Stimulated activated CD4-positive, alpha-beta T cell treated with anti-CD3 and anti-CD28 coated beads, Interleukin-15, amount 100 ng/mL, for 1 hour (primary cell): ENCODE results near the gene SNTG2.

Experiments used
- DNase-seq, 2 donors: peaks; one replicate each; pipeline ENCODE4 v3.0.0-alpha.2; 2020; ENCODE audit warnings: low read depth in 1 of 2, low spot score in 1 of 2

Gene SNTG2

DNA sequence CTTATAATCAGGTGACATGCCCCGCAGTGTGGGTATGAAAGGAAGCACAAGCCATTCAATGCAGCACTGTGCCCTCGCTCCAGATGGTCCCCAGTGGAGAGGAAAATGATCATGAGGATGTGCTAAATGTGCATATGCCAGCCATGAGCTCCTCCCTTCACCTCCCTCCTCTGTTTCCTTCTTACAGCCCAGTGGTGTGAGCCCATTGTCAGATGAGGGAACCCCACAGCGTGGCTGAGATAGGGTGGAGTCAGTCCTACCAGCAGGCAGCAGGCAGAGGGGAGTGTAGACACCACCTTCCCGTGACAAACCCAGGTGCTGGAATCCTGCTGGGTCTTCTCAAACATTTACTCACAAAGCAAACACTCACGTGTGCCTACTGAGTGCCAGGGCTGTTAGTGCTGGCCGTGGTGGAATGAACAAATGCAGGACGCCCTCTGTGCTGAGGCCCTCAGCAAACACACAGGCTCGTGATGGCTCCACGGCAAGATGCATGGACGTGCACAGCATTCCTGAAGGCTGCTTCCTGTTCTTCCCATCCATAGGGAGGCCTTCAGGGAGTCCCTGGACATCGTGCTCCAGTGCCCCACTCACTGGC, 280.9 kb downstream of the SNTG2 start:
- no peak for DNase-seq

DNA sequence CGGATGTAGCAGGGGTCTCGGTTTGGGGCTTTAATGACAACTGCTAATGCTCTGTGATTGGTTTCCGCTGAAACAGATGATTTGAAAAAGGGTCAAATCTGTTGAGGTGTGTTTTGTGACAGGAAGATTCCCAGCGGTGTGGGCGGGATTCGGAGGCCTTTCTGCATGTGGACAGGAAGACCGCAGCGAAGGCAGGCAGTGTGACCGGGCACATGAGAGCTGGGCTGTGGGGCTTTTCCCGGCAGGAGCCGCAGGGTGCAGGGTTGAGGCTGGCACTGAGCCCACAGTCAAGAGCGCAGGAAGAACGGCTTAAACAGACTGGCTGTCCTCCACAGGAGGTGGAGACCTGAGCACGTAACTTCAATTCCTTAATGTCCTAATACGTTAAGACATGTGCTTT, 282.6 kb downstream of the SNTG2 start:
- DNase-seq: no peak

DNA sequence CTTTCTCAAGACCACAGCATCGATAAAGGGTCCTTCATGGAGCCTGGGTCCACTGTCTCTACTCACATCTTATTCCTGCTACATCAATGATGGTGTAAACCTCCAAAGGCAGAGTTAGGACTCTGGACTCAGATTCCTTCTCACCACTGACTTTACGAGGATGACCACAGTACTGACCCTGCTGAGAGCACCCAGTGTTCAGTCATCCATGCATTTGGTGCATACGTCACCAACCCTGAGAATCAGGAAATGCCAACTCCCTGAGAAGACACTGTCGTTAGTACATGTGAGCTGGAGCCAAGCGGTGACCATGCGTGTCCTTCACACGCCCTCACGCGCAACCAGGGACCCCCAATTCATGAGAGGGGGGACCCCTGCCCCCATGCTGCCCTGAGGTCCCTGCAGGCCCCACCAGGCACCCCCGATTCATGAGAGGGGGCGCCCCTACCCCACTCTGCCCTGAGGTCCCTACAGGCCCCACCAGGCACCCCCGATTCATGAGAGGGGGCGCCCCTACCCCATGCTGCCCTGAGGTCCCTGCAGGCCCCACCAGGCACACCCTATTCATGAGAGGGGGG, 284.2 kb downstream of the SNTG2 start:
- no peak for DNase-seq

DNA sequence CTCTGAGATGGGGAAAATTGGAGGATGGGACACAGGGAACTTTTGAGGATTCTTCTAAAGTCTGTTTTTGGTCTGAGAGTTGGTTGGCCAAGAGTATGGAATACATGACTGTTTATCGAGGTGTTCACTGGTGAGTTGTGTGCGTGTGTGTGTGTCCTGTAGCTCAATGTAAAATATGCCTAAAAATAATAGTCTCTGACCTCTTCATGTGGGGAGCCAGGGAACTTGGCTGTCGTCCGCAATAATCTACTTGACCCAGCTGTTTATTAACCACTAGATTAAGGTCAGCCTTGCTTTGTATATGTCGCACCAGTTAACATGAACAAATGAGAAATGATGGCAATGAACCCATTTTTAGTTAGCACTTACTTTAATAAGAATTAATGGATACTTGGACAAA, 285.2 kb downstream of the SNTG2 start:
- DNase-seq: no peak

DNA sequence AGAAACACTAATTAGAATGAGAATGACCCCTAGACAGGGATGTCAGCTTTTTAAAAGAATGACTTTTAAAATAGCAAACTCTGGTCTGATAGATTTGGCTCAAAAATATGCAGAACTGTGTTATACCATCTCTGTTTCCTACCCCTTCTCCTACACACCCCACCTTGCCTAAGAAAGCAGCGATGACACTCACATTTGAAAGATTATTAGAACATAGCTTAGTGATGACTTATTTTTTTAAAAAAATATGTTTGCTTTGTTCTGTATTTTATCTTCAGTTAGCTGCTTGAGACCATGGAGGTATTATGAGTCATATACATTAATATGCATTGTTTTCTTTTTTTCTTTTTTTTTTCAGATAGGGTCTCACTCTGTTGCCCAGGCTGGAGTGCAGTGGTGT, 286.0 kb downstream of the SNTG2 start:
- DNase-seq: no peak

DNA sequence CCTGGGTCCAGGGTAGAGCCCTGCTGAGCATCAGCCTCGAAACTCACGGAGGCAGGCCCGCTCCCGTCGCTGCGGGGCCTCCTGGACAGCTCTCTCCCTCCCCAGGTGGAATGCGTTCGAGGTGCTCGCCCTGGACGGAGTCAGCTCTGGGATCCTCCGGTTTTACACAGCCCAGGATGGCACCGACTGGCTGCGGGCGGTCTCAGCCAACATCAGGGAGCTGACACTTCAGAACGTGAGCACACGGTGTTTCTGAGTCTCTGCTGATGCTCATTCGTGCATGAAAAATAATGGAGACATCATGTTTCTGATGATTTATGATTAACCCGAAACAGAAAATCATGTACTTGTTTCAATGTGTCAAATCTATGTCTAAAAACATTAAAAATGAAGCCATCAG, 287.1 kb downstream of the SNTG2 start:
- no peak for DNase-seq

DNA sequence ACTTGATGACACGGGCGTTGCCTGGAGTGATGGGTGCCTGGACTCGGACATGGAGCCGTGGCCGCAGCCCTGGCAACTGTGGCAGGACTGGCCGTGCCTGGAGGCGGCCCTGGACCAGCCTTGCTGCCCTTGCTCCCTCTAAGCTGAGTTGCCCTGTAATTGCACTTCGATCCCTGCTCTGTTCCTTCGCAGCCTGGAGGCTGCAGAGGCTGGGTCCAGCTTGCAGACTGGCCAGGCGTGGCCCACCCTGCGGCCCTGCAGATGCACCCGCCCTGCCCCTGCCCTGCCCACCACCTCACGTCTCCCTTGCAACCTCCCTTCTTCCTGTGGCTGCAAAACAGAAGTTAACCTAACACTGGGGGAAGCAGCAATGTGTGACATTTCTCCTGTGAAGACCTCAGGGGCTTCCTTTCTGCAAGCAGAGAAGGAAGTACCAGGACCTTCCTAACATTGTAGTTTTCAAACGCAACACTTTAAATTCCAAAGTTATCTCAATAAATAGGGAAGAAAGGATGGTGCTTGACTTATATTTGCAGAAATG, 288.0 kb downstream of the SNTG2 start:
- no peak for DNase-seq

DNA sequence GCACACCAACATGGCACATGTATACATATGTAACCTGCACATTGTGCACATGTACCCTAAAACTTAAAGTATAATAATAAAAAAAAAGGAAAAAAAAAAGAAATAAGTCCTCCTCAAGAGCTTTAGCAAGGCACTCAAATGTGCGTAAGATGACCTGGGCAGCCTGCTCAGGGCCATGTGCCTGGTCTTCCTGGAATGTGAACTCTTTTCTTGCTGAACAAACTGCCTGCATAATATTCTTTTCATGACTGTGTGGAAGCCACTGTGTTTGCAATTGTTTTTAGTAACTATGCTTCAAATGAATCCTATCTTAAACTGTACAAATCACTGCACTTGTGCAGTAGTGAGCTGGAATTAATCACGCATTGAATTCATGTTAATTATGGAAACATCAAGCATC, 294.5 kb downstream of the SNTG2 start:
- DNase-seq: no peak

DNA sequence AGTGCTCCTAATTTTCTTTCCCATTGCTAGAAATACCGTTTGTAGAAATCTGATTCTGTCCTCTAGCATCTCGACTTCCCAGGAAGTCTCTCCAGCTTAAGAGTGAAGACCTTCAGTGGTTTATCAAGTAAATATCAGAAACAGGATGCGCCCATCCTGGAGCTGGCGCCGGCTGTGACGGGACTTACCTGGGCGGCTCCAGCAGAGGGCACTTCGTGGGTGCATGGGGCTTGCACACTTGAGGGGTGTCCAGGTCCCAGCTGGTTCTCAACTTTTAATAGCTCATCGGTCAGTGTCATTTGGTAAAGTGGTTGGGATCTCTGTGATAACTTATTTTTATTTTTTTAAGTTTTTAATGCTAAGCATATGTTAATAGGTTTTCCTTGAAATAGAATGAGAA, 295.6 kb downstream of the SNTG2 start:
- DNase-seq: no peak

DNA sequence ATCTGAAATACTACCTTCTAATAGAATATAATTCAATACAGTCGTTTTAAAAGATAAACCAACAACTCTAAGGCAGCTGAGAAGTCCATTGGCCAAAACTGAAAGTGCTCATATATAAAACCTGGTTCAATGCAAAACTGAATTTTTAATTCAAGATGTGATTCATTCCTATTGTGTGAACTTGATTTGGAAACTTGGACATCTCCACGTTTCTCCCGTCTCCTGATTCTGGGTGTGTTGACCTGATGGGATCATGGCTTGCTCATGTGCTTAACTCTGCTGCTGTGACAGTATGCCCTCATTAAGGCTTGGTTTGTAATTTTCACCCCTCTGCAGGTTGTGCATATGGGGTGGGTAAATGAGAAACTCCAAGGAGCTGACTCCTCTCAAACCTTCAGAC, 296.3 kb downstream of the SNTG2 start:
- DNase-seq: no peak

DNA sequence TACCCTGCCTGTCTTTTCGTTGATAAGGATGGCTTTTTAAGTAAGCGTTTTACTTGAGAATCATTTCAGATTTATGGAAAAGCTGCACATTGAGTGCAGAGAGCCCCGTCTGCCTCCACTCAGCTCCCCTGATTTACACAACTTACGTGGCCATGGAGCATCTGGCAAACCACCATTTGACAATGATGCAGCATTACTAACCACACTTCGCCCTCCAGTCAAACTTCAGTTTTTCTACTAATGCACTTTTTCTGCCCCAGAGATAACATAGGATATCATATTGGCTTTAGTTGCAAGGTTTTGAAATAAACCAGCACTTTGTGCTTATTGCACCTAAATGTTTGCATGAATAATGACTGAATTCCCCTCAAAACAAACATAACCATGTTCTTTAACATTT, 297.5 kb downstream of the SNTG2 start:
- DNase-seq: no peak

DNA sequence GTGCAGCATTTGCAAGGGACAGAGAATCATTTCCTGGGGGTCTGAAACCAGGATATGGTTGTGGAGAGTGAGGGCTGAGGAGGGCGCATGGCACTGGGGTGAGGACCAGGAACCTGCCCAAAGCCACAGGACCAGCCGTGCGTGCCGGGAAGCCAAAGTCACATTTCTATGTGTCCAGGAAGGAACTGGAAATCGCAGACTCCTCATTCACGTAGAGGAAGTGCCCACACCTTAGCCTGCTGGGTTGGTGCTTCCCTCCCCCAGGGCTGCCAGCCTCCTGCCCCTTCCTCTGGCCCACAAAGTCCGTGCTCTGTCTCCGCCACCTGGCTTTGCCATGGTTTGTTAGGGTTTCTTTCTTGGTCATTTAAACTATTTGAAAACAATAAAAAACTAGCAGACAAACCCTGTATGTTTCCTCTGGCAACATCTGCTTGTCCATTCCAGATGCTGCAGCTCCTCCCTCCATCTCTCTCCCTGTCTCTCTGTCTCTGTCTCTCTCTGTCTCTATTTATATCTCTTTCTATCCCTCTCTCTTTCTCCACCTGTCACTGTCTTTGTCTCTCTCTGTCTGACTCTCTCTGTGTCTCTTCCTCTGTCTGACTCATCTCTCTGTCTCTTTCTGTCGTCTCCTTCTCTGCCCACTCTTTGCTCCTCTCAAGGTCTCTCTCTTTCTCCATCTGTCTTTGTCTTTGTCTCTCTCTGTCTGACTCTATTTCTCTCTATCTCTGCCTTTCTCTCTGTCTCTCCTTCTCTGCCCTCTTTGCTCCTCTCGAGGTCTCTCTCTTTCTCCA, 299.4 kb downstream of the SNTG2 start:
- DNase-seq: no peak

DNA sequence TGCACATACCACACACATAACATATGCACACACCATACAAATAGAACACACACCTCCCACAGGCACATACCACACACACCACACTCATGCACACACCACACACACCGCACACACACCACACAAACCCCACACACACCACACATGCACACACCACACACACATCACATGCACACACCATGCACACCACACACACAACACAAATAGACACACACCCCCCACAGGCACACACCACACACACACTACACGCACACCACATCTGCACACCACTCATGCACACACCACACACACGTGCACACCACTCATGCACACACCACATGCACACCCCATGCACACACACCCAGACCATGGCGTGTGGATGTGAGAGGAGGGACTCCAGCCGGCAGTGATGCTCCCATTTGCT, 300.9 kb downstream of the SNTG2 start:
- DNase-seq: no peak

DNA sequence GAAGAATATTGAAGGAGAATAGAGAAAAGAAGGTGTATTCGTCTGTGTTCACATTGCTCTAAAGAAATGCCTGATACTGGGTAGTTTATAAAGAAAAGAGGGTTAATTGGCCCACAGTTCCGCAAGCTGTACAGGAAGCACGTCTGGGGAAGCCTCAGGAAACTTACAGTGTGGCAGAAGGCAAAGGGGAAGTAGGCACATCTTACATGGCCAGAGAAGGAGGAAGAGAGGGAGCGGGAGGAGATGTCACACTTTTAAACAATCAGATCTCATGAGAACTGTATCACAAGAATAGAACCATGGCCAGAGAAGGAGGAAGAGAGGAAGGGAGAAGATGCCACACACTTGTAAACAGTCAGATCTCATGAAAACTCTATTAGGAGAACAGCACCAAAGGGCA, 303.0 kb downstream of the SNTG2 start:
- no peak for DNase-seq

DNA sequence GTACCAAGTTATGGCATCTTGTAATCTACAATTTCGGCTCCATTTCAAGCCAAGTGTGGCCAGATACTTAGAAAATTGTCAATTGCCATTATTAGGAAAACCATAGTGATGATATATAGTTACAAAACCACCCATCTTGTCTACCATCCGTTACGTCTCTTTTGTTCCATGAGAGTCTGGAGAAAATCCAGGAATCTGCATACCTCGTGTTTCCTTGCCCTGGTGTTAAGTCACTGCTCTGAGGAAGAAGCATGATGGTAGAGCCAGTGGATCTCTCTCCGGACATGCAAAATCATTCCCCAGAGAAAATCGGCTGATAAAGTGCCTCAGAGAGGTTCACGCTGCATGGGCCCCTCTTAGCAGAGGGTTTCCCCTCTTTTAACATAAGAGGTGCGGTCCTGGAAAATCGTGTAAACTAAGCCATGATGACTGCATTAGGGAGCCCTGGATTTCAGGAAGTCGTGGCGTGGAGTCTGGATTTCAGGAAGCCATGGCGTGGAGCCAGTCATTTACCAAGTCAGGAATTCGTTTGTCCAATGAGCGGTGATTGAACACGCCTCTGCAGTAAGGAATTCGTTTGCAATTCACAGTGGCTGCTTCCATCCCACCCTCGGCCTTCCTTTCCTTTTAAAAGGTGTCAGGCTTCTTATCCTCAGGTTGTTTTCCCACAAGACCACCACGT, 304.2 kb downstream of the SNTG2 start:
- DNase-seq: no peak

DNA sequence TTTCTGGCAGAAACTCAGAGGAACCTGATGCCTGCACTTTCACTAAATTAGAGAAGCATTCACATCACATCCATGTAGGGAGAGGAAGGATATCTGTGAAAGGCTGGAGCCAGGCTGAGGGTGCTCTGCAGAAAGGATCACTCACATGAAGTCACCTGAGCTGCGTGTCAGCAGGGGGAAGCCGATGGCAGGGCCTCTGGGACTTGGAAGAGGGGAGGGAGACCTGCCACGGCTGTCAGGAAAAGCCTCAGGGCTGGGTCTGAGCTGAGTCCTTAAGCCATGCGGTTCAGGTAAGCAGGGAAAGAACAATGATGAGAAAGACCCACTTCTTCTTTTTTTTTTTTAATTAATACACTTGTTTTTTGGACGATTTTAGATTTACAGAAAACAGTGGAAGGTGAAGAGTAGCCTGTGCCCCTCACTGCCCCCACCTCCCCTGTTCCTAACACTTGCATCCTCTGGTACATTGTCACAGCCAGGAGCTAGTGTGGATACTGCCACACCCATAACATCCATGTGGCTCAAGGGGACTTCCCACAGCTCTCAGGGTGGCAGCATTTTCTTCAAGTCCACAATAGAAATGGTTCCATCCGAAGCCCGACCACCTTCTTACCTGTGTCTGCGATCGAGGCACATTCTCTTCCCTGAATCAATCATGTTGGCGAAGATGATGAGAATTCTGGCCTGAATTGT, 306.1 kb downstream of the SNTG2 start:
- DNase-seq: no peak

DNA sequence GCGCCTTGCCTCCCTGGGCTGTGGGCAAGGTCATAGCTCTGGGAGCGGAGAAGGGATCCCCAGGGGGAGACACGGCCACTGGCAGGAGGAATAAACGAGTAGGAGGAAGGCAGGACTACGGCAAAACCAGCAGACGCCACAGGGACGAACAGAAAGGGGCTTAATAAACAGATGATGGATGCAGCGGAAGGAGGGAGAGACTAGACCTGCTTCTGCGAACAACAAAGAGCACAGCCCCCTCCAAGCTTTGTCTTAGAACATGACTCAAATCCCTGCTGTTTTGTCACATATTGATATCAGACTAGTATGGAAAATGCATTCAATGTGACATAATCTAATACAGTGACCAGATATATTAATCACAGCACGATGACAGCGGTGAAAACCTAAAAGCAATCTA, 306.7 kb downstream of the SNTG2 start:
- DNase-seq: no peak

DNA sequence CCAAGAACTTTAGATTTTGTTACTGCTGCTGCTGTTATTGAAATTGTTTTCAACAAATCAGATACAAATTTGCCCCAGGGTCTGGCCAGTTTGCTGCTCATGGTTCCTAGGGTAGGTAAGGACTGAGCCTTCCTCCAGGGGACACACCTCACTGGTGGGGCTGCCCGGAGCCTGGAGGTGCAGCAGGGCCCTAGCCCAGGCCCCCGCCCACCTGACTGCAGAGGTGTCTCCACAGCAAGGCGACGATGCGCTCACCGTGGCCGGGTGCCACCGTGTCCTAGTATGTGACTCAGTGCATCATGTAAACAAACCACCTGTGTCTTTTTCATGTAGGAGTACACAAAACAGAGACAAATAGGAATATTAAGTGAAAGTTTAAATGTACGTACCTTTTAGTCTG, 309.1 kb downstream of the SNTG2 start:
- DNase-seq: no peak

DNA sequence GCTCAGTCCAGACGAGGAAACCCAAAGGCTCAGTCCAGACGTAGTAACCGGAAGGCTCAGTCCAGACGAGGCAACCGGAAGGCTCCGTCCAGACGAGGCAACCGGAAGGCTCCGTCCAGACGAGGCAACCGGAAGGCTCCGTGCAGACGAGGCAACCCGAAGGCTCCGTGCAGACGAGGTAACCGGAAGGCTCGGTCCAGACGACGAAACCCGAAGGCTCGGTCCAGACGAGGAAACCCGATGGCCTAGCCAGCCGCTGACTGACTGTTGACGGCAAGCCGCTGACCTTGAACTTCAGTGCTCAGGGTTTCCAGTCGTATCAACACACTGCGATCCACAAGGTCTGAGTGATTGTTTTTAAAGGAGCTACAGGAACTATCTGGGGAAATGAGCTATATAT, 312.0 kb downstream of the SNTG2 start:
- no peak for DNase-seq

DNA sequence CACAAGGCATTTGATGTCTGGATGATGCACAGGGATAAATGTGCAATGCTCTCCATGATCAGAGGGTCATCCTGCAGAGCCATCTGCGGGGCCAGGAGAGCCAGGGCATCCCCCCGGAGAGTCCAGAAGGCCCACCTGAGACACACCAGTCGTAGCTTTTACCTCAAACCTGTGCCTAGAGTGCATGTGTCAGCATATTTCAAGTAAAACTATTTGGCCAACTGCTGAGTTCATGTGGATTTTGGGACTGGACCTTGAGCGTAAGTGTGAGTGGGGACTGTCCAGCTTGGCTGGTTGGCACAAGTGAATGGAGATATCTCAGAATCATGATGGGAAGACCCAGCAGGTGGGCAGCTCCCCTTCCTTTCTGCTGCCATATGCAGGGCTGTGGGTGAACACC, 314.8 kb downstream of the SNTG2 start:
- DNase-seq: no peak

DNA sequence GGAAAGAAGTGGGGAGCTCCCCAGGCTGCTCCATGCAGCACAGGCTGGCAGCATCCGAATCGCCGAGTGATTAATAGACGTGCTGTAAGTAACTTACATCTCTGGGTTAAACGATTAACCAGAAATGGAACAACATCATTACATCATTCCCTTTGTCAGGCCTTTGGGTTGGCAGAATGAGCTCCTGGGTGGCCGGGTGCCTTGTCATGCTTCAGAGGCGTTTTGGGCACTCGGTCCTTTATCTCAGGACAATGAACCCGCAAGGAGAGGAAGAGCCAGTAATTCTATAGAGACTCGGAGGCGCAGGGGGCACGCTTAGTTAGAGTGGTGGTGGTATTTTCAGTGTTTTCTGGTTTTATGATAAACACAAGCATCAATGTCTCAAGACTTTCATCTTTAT, 315.7 kb downstream of the SNTG2 start:
- DNase-seq: no peak
